Measurements from ENCODE around the gene SLC4A7.
"Not testable (repeated sequence)": the region's sequence is repeated elsewhere in the genome, so short reads cannot be mapped to it uniquely, and the experiment has no call there.

SLC4A7 gene

GRCh38 chr3:27426926-27427325, 57.3 kb downstream of the SLC4A7 start:
- DNase-seq = no peak

GRCh38 chr3:27425896-27426565, 58.2 kb downstream of the SLC4A7 start:
- DNase-seq = no peak

GRCh38 chr3:27424812-27425521, 59.2 kb downstream of the SLC4A7 start:
- DNase-seq = not testable (repeated sequence)

GRCh38 chr3:27423463-27423862, 60.7 kb downstream of the SLC4A7 start:
- no peak for DNase-seq

DNA sequence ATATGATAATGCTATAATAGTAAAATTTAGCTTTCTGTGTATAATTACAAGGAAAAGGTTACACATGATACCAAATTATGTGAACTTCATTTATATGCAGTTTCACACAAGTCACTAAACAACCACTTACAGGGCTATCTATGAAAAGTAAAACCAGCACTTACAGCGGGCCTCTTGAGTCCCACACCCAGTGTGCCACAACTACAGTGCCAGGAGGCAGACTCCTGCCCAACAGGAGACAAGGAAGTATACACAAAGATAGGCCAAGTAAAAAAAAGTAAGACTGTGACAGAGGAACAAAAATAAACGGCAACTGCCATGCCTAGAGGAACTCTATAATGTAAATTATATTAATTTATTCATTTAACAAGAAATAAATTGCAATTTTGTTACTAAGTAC, 61.6 kb downstream of the SLC4A7 start:
- no peak for DNase-seq

- no peak for DNase-seq
Measured at GRCh38 chr3:27415202-27415601, 69.0 kb downstream of the SLC4A7 start.

- no peak for DNase-seq
Measured at GRCh38 chr3:27392950-27393679, 91.1 kb downstream of the SLC4A7 start.

DNA sequence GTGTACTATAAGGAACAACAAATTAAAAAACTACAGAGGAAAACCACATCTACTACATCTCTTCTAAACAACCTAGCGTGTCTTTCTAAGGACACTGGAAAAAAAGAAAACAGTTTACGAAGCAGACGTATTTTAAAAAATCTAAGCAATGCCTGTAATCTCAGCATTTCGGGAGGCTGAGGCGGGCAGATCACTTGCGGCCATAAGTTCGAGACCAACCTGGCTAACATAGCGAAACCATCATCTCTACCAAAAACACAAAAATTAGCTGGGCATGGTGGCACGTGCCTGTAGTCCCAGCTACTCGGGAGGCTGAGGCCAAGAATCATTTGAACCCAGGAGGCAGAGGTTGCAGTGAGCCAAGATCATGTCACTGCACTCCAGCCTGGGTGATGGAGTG, 91.8 kb downstream of the SLC4A7 start:
- DNase-seq = not testable (repeated sequence)

GRCh38 chr3:27391796-27392195, 92.4 kb downstream of the SLC4A7 start:
- DNase-seq = no peak

DNA sequence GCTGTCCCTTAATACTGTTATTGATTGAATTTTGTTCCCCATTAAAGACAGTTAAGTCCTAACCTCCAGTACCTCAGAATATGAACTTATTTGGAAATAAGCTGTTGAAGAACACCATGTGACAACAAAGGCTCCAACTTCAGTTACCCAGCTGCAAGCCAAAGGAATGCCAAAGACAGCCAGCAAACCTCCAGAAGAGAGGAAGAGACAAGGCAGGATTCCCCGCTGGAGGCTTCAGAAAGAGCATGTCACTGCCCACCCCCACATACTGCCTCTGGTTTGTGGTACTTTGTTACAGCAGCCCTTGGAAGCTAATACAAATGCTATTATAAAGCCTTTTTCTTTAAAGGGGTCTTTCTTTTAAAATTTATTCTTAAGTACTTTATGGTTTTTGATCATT, 96.6 kb downstream of the SLC4A7 start:
- DNase-seq = no peak

DNA sequence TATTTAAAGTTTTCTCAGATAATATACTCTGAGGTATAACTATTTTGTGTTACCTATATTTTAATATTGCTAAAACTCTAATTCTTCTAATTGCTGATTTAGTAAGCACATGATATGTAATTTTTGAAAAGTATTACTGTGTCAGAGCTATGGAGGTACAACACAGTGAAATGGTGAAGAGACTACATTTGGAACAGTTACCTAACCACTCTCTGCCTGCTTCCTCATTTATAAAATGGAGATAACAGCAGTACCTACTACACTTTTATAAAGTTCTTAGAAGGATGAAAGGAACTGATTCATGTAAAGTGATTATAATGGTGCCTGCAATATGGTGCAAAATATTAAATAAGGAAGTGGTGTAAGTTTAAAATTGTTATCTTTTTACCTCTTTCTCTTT, 98.7 kb downstream of the SLC4A7 start:
- DNase-seq = no peak

DNA sequence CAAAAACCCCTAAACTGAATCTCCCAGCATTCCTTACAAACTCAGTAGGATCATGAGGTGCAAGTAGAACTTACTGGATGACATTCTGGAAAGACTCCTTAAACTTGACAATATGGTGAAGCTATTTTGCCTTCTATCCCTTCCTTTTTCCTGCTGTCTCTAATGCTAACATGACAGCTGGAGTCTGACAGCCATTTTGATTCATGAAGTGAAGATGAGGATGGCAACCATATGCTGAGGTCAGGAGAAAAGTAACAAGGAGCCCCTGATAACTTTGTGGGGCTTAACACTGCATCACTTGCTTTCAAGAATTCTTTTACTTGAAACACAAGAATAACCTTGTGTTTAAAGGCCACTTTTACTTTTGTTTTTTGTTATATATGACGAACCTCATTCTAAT, 100.0 kb downstream of the SLC4A7 start:
- DNase-seq = no peak

DNA sequence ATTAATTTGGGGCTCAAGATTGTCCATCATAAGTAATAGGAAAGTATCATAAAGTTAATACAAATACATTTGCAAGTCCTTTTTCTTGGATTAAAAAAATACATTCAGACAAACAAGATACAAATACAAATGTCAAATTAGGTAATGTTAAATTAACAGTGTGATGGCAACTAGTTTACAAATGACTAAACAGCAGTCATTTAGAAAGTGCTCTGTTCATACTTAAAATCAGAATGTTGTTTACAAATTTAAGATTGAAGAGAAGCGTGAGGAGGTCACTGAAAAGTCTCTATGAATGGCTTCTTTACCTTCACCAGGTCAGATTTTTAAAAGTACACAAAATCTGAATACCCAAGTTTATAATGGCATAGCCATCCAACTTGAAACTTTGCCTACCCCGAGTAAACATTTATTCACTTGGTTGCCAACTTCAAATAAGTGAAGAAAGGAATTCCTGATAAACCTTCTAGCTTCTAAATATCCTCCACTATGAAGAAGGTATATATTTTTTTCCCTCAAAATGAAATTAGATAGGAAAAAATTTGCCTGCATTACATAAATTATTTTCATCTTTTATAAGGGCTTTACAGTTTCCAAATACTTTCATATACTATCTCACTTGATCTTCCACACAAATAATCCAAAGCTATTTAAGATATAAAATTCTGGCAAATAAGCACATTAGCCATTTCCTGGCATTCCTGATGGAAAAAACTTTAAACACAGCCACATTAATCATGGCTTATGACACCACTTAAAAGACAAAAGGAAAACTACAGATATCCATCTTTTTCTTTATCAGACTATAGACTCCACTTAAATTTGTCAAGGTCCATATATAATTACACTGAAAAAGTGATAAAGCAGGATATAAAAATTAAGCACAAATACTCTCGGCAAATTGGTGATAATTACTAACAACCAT, 103.5 kb downstream of the SLC4A7 start:
- no peak for DNase-seq

- DNase-seq = no peak
Measured at GRCh38 chr3:27378331-27378730, 105.9 kb downstream of the SLC4A7 start.

GRCh38 chr3:27376109-27376772, 107.9 kb downstream of the SLC4A7 start:
- no peak for DNase-seq

DNA sequence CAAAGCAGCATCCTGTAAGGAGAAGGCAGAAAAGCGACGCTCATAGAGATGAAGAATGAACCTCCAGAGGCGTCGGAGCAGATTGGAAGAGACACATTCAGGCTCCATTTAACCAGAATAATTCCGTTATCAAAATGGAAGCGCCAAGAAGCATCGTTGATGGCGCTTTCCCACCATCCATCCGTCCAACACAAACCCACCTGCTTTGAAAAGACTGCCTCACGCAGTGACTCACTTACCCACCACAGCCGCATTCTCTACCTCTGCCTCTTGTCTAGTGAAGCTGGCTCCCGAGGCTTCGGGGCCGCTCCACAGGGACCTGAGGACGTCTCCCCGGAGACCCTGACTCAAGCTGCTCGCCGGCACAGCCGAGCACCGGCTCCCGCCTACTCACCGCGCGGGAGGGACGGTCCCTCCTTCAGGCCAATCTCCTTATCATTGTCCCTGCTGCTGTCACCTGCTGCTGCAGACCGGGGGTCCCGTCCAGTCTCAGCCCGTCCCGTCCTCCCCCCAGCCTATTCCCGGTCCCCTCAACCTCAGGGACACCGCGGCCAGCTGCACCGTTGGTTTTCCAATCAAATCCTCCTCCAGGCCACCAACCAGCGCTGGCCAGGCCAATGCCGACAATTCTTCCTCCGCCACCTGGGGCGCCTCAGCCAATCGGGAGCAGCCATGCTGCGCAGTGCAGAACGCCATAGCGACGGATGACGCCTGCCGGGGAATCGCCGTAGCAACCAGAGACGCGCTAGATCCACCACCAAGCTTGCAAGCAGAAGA, 115.2 kb downstream of the SLC4A7 start, which contains the start of gene NEK10:
Gene NEK10 (minus strand): TSS at position 553 of the 777 bp plus-strand sequence. CDS start 16,501 bp downstream, outside the sequence.
- peak; percentile 76 for DNase-seq

GRCh38 chr3:27366062-27366591, 118.1 kb downstream of the SLC4A7 start:
- DNase-seq = no peak

DNA sequence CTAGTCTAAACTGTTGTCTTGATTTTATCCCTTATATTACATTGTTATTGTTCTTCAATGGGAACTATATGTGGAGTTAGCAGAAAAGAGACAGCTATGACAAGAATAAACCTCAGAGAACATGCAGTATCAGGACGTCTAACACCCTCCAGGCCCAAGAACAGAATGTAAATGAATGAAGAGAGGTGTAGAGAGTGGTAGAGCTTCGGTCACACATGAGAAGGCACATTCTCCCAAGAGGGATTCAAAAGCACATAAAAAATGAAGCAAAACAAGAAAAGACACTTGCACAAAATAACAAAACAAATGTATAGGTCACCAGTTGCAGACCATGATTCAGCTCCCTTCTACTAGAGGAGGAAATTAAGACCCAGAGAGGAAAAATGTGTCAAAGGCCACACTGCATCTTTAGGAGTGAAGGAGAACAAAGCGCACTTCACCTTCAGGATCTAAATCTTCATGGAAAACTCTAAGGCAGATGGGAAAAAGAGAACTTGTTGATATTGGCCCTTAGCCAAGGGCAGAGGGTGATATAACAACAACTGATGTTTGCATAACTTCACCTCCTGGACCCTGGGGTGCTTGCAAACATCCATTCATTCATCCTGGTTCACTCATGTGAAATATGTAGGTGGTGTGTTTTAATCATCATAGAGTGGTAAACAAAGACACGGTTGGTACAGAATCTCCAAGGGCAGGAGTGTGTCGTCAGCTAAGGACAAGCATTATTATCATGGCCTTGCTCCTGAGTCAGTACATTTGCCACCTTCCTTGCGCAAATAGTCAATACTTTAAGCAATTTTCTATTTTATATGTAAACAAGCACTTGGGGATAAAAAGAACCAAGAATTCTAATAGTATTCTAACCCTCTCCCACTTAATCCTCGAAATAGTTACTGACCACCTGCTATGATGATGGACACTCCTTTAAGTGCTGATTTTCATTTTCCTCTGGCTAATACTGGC, 123.8 kb downstream of the SLC4A7 start:
- DNase-seq = no peak

DNA sequence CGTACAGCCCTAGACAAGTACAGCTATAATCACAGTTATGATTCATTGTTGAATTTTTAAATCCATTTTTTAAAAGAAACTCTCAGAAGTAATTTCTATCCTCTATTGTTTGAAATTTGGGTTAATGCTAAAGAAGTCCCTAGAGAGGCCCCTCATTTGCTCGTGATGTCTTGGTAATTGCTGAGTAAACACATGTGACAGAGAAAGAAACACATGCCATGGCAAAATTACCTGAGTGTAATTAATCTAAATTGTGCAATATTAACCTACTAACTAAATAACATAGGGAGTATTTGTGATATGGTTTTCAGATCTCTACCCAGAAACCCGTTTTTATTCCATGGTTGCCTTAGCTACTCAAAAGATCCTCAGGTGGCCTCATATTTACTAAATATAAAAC, 125.8 kb downstream of the SLC4A7 start:
- DNase-seq = no peak

Data from NCI-H1092 (cell line).